Heart left ventricle (tissue), 13 donors: Measurements from ENCODE around the gene MYOCD.

Source experiments
- POLR2A ChIP-seq, 2 donors: fragments of 450-650 bp; IDR thresholded peaks; one replicate each; pipeline ENCODE4 v1.6.1; 2017; ENCODE audit warnings: antibody characterized with exemption in 2 of 2, mild to moderate bottlenecking in 2 of 2, moderate library complexity in 2 of 2
- TF ChIP-seq, protein P1 (sequence below), 12 donors: fragments of 200-600 bp; sonication (generic) in 4 of 12; IDR thresholded peaks; one replicate each; pipeline versions ENCODE4 v1.5.0 to v1.8.0; 2018 to 2022; ENCODE audit warnings: antibody characterized with exemption in 12 of 12, mild to moderate bottlenecking in 5 of 12
- donor health status: ischemic (EF 13 %, LVEDD 7.1; RV severe dilation, severe dysfunction).
- donor health status: DM: no; HTN: yes; CAD: no.
- donor health status: DM: no; HTN: no; CAD: no.
- donor health status: ischemic (EF 25% LVEDD 6.9; RV normal size, moderate dysfunction).
- donor health status: ischemic (EF 25% LVEDD 5.7; RV mildly dilated, moderate dysfunction).
- donor health status: ischemic (EF 35%, LVEDD 5.7; RV mildly dilated, moderate dysfunction).
- donor health status: nonischemic (EF 11% LVEDD 7.7; RV severe dilation, severe dysfunction).
- donor health status: DM: yes; HTN: yes; CAD: no.
- donor health status: PGD.
- donor health status: ischemic (EF 29% LVEDD 5.4; RV normal size, mild dysfunction).
- donor health status: nonischemic (EF 23%, LVEDD 6.1; RV moderate dilation, normal function).

- TF ChIP-seq, protein P1, sequence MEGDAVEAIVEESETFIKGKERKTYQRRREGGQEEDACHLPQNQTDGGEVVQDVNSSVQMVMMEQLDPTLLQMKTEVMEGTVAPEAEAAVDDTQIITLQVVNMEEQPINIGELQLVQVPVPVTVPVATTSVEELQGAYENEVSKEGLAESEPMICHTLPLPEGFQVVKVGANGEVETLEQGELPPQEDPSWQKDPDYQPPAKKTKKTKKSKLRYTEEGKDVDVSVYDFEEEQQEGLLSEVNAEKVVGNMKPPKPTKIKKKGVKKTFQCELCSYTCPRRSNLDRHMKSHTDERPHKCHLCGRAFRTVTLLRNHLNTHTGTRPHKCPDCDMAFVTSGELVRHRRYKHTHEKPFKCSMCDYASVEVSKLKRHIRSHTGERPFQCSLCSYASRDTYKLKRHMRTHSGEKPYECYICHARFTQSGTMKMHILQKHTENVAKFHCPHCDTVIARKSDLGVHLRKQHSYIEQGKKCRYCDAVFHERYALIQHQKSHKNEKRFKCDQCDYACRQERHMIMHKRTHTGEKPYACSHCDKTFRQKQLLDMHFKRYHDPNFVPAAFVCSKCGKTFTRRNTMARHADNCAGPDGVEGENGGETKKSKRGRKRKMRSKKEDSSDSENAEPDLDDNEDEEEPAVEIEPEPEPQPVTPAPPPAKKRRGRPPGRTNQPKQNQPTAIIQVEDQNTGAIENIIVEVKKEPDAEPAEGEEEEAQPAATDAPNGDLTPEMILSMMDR (IDR thresholded peaks at IDR 0.05), result no peak
- TF ChIP-seq POLR2A (IDR thresholded peaks at IDR 0.05), result no peak
These were observed 69.2 kb downstream of the MYOCD start for GRCh38 chr17:12734926-12735325.
